H9 (cell line): Measurements from ENCODE around the gene SH3GLB2. TPM values are rescaled to one million over a fixed set of nuclear protein-coding genes. Genes with fewer than 3 reads are reported as not detected.

Source experiments
- DNase-seq: peaks from one replicate; pipeline ENCODE4 v3.0.0-alpha.2; 2017
- H2AFZ ChIP-seq: one replicate; pipeline ENCODE4 v1.6.1; 2013; ENCODE audit warnings: mild to moderate bottlenecking, low read length, control low read depth, moderate library complexity
- H2AK5ac ChIP-seq: 2 replicates; pipeline ENCODE4 v1.6.1; 2013; ENCODE audit warnings: low read length, control low read depth, mixed read lengths; ENCODE audit not compliant: insufficient read length
- H2BK120ac ChIP-seq: one replicate; pipeline ENCODE4 v1.6.1; 2013; ENCODE audit warnings: low read depth, mild to moderate bottlenecking, low read length, control low read depth, inconsistent platforms; ENCODE audit not compliant: poor library complexity, severe bottlenecking
- H2BK12ac ChIP-seq: 2 replicates; pipeline ENCODE4 v1.6.1; 2013; ENCODE audit warnings: low read length, control low read depth, mixed read lengths, low read depth; ENCODE audit not compliant: insufficient read length
- H2BK15ac ChIP-seq: 2 replicates; pipeline ENCODE4 v1.6.1; 2013; ENCODE audit warnings: low read depth, low read length, control low read depth
- H2BK20ac ChIP-seq: one replicate; pipeline ENCODE4 v1.6.1; 2013; ENCODE audit warnings: low read depth, mild to moderate bottlenecking, low read length, control low read depth, inconsistent platforms; ENCODE audit not compliant: poor library complexity, severe bottlenecking
- H2BK5ac ChIP-seq: 2 replicates; pipeline ENCODE4 v1.6.1; 2013; ENCODE audit warnings: low read length, control low read depth, mixed read lengths; ENCODE audit not compliant: insufficient read length
- H3K14ac ChIP-seq: 2 replicates; pipeline ENCODE4 v1.6.1; 2013; ENCODE audit warnings: low read length, control low read depth; ENCODE audit not compliant: insufficient read depth
- H3K18ac ChIP-seq: 2 replicates; pipeline ENCODE4 v1.6.1; 2013; ENCODE audit warnings: low read depth, mild to moderate bottlenecking, mixed read lengths, low read length, control low read depth; ENCODE audit not compliant: insufficient read length
- H3K23ac ChIP-seq: 2 replicates; pipeline ENCODE4 v1.6.1; 2013; ENCODE audit warnings: low read length, control low read depth, mixed read lengths, low read depth; ENCODE audit not compliant: insufficient read length
- H3K23me2 ChIP-seq: 2 replicates; pipeline ENCODE4 v1.6.1; 2013; ENCODE audit warnings: low read depth, mild to moderate bottlenecking, mixed read lengths, low read length, control low read depth; ENCODE audit not compliant: insufficient read length, poor library complexity, severe bottlenecking
- H3K27ac ChIP-seq: 2 replicates; pipeline ENCODE4 v1.5.1; 2013; ENCODE audit warnings: low read length, control low read depth, mixed read lengths, low read depth; ENCODE audit not compliant: insufficient read length
- H3K27me3 ChIP-seq: 2 replicates; pipeline ENCODE4 v1.6.1; 2013; ENCODE audit warnings: low read length, control low read depth, inconsistent platforms; ENCODE audit not compliant: insufficient read depth
- H3K4ac ChIP-seq: 2 replicates; pipeline ENCODE4 v1.6.1; 2013; ENCODE audit warnings: low read depth, mild to moderate bottlenecking, control low read depth, inconsistent platforms, low read length, moderate library complexity
- H3K4me1 ChIP-seq: 2 replicates; pipeline ENCODE4 v1.6.1; 2013; ENCODE audit warnings: low read length, control low read depth, inconsistent platforms; ENCODE audit not compliant: insufficient read depth
- H3K4me2 ChIP-seq: 2 replicates; pipeline ENCODE4 v1.6.1; 2013; ENCODE audit warnings: low read length, control low read depth, mixed read lengths; ENCODE audit not compliant: insufficient read length, insufficient read depth
- H3K56ac ChIP-seq: 2 replicates; pipeline ENCODE4 v1.6.1; 2013; ENCODE audit warnings: low read depth, mild to moderate bottlenecking, mixed read lengths, low read length, control low read depth; ENCODE audit not compliant: insufficient read length
- H3K79me1 ChIP-seq: 2 replicates; pipeline ENCODE4 v1.6.1; 2013; ENCODE audit warnings: low read depth, mild to moderate bottlenecking, moderate library complexity, low read length, control low read depth, inconsistent platforms; ENCODE audit not compliant: insufficient read depth, poor library complexity, severe bottlenecking
- H3K79me2 ChIP-seq: 2 replicates; pipeline ENCODE4 v1.6.1; 2013; ENCODE audit warnings: low read length, control low read depth, inconsistent platforms; ENCODE audit not compliant: insufficient read depth
- H3K9ac ChIP-seq: 2 replicates; pipeline ENCODE4 v1.6.1; 2013; ENCODE audit warnings: low read length, control low read depth, mixed read lengths; ENCODE audit not compliant: insufficient read length; ENCODE audit errors: extremely low read depth
- H3K9me3 ChIP-seq: one replicate; pipeline ENCODE4 v1.6.1; 2013; ENCODE audit warnings: low read depth, low read length, inconsistent platforms; ENCODE audit not compliant: control insufficient read depth
- H3T11ph ChIP-seq: one replicate; pipeline ENCODE4 v1.6.1; 2013; ENCODE audit warnings: mild to moderate bottlenecking, low read length, control low read depth, inconsistent platforms
- H4K20me1 ChIP-seq: one replicate; pipeline ENCODE4 v1.6.1; 2013; ENCODE audit not compliant: control insufficient read depth, insufficient read length, insufficient read depth
- H4K5ac ChIP-seq: 2 replicates; pipeline ENCODE4 v1.6.1; 2013; ENCODE audit warnings: low read depth, mild to moderate bottlenecking, mixed read lengths, low read length, control low read depth; ENCODE audit not compliant: insufficient read length
- H4K8ac ChIP-seq: replicated peaks from 2 replicates; pipeline ENCODE4 v1.6.1; 2013; ENCODE audit warnings: low read length, control low read depth, mixed read lengths, low read depth; ENCODE audit not compliant: insufficient read length
- H4K91ac ChIP-seq: 2 replicates; pipeline ENCODE4 v1.6.1; 2013; ENCODE audit warnings: low read depth, mild to moderate bottlenecking, moderate library complexity, mixed read lengths, low read length, control low read depth; ENCODE audit not compliant: insufficient read length
- H3K27ac Mint-ChIP-seq, 3 experiments: 2 replicates in 2 of 3; 3 replicates in 1 of 3; pipeline ENCODE4 v1.8.0; 2020 to 2021; ENCODE audit warnings: mixed read lengths in 3 of 3, mild to moderate bottlenecking in 1 of 3, moderate library complexity in 1 of 3
- H3K27me3 Mint-ChIP-seq: 2 replicates; pipeline ENCODE4 v1.8.0; 2021; ENCODE audit warnings: low read depth, mild to moderate bottlenecking, moderate library complexity, mixed read lengths
- H3K36me3 Mint-ChIP-seq, 3 experiments: 2 replicates in 2 of 3; 3 replicates in 1 of 3; pipeline ENCODE4 v1.8.0; 2020 to 2021; ENCODE audit warnings: low read depth in 3 of 3, mixed read lengths in 3 of 3; ENCODE audit not compliant: insufficient read depth in 1 of 3
- H3K4me1 Mint-ChIP-seq, 2 experiments: 2 replicates each; pipeline ENCODE4 v1.8.0; 2020; ENCODE audit warnings: mixed read lengths in 2 of 2
- H3K4me3 Mint-ChIP-seq, 2 experiments: 2 replicates in 1 of 2; 3 replicates in 1 of 2; pipeline ENCODE4 v1.8.0; 2020 to 2021; ENCODE audit warnings: mild to moderate bottlenecking in 2 of 2, mixed read lengths in 2 of 2, moderate library complexity in 1 of 2
- H3K9me3 Mint-ChIP-seq, 2 experiments: 2 replicates in 1 of 2; 3 replicates in 1 of 2; pipeline ENCODE4 v1.8.0; 2020; ENCODE audit warnings: mild to moderate bottlenecking in 2 of 2, mixed read lengths in 2 of 2, moderate library complexity in 1 of 2
- CTCF ChIP-seq: fragments of 200-600 bp; sonication (generic); conservative IDR thresholded peaks from 3 replicates; pipeline ENCODE4 v1.8.0; 2021; ENCODE audit warnings: antibody characterized with exemption, mild to moderate bottlenecking
- WGBS: extraction: QIAGEN DNeasy Blood & Tissue Kit; methylation state at CpG from one replicate; pipeline ENCODE4 v1.1.7; 2013; ENCODE audit warnings: missing lambda C conversion rate, low lambda C conversion rate, mixed read lengths; ENCODE audit not compliant: insufficient read length; ENCODE audit errors: extremely low coverage; 5-methylcytosine and 5-hydroxymethylcytosine counted together
- total RNA-seq: library from RNA; stranded (reverse); gene quantifications from 2 replicates; pipeline ENCODE4 v1.2.1, GENCODE V29; 2021

Gene SH3GLB2
- total RNA-seq, 1 experiment from 2014 or later = 69.5 TPM

GRCh38 chr9:129001504-129002325, 26.4 kb downstream of the SH3GLB2 start:
- H2BK15ac ChIP-seq = no peak overlapping the region
- no CpG with 5 or more reads among the region's 10 CpGs for WGBS
- peak overlapping the region in 1 of 3 experiments; percentile 87; a peak in 1 of 7 replicates for H3K27ac Mint-ChIP-seq

More at GRCh38 chr9:129001504-129002325, 26.4 kb downstream of the SH3GLB2 start:
- Histone ChIP-seq H3K9ac (no peak overlapping the region), H3T11ph (no peak overlapping the region), H3K4me2 (no peak overlapping the region), H3K14ac (no peak overlapping the region), H3K56ac (no peak overlapping the region), H3K9me3 (no peaks in the 10 kb centered on the region), H2AK5ac (no peak overlapping the region), H2BK120ac (no peak overlapping the region), H2AFZ (no peak overlapping the region), H3K18ac (no peak overlapping the region), H3K27me3 (no peaks in the 10 kb centered on the region), H4K20me1 (no peaks in the 10 kb centered on the region), H3K4ac (no peak overlapping the region), H2BK20ac (no peak overlapping the region), H3K23me2 (no peaks in the 10 kb centered on the region), H3K79me1 (no peaks in the 10 kb centered on the region), H3K4me1 (no peaks in the 10 kb centered on the region), H3K79me2 (no peaks in the 10 kb centered on the region), H4K5ac (no peak overlapping the region), H2BK12ac (no peak overlapping the region), H2BK5ac (no peak overlapping the region), H4K91ac (no peak overlapping the region), H3K23ac (no peak overlapping the region), H3K27ac (no peak overlapping the region), H4K8ac (no peak overlapping the region)
- Mint-ChIP-seq H3K4me1 (peaks cover 0 to 2% of the 10 kb centered on the region in 2 experiments; a peak in 1 of 4 replicates), H3K4me3 (no peak overlapping the region), H3K9me3 (no peaks in the 10 kb centered on the region), H3K27me3 (no peaks in the 10 kb centered on the region; the same call in 1 of the 2 replicates), H3K36me3 (peaks cover 65 to 95% (median 80%) of the 10 kb centered on the region in 3 experiments)
- TF ChIP-seq CTCF = no peak
- DNase-seq = no peak
